Transverse colon (tissue), 4 donors: ENCODE results near the gene TSPOAP1. TPM values are rescaled to one million over a fixed set of nuclear protein-coding genes. Genes with fewer than 3 reads are reported as not detected.

ENCODE experiments used
- DNase-seq: peaks from one replicate; pipeline ENCODE4 v3.0.0-alpha.2; 2019
- H3K27ac ChIP-seq, 4 donors: fragments of 200-600 bp; sonication (generic); 2 replicates each; pipeline ENCODE4 v1.5.1; 2016 to 2018; ENCODE audit warnings: inconsistent platforms in 4 of 4
- H3K27me3 ChIP-seq: fragments of 200-600 bp; sonication (generic); 2 replicates; pipeline ENCODE4 v1.5.1; 2017; ENCODE audit warnings: inconsistent platforms
- H3K36me3 ChIP-seq, 4 donors: fragments of 200-600 bp; sonication (generic); 2 replicates each; pipeline ENCODE4 v1.5.1; 2017 to 2019; ENCODE audit warnings: inconsistent platforms in 4 of 4
- H3K4me1 ChIP-seq, 4 donors: fragments of 200-600 bp; sonication (generic); 2 replicates each; pipeline ENCODE4 v1.5.1; 2017 to 2020; ENCODE audit warnings: inconsistent platforms in 4 of 4
- H3K4me3 ChIP-seq, 4 donors: fragments of 200-600 bp; sonication (generic); 1 replicate in 1 of 4; 2 replicates in 3 of 4; pipeline versions ENCODE4 v1.5.1 to v1.6.1; 2017 to 2019; ENCODE audit warnings: inconsistent platforms in 4 of 4
- H3K9me3 ChIP-seq, 2 donors: fragments of 200-600 bp; sonication (generic); 2 replicates each; pipeline ENCODE4 v1.5.1; 2017 to 2019; ENCODE audit warnings: inconsistent platforms in 2 of 2
- EP300 ChIP-seq: sonication (generic); formaldehyde crosslinking; IDR thresholded peaks from one replicate; pipeline ENCODE4 v1.6.1; 2017; ENCODE audit warnings: antibody characterized with exemption, low read depth
- POLR2A ChIP-seq: fragments of 450-650 bp; IDR thresholded peaks from one replicate; pipeline ENCODE4 v1.6.1; 2016; ENCODE audit warnings: antibody characterized with exemption, mild to moderate bottlenecking, moderate library complexity
- POLR2AphosphoS5 ChIP-seq, 3 donors: sonication (generic); formaldehyde crosslinking; IDR thresholded peaks; one replicate each; pipeline ENCODE4 v1.6.1; 2016; ENCODE audit warnings: antibody characterized with exemption in 3 of 3
- WGBS, 2 donors: methylation state at CpG; one replicate each; pipeline ENCODE4 v1.1.5; 2018; ENCODE audit warnings: low coverage in 1 of 2; 5-methylcytosine and 5-hydroxymethylcytosine counted together
- in situ Hi-C, 4 donors: fragments of 200-750 bp; cut with MboI; loops; one replicate each; pipeline versions ENCODE4 v1.15.0 to v1.15.1; 2017; ENCODE audit warnings: low sequenced_read_pairs in 3 of 4, low pct_ligation_motif_present in 1 of 4, low pct_unique_long_range_greater_than_20kb in 1 of 4
- intact Hi-C: fragments of 100-400 bp; cut with DNase I; formaldehyde crosslinking; loops from one replicate; pipeline ENCODE4 v1.15.1; 2023; ENCODE audit warnings: low total_unique reads
- total RNA-seq, 4 donors: library from RNA; depleted of rRNA; stranded (reverse); fragments of >200 nt; gene quantifications; one replicate each; pipeline ENCODE4 v1.1.0, GENCODE V29; 2016
- TF ChIP-seq, protein P1 (sequence below), 5 experiments: fragments of 200-600 bp in 3 of 5; fragments of 450-650 bp in 2 of 5; sonication (generic) in 3 of 5; IDR thresholded peaks; 1 replicate in 2 of 5; 2 replicates in 3 of 5; pipeline ENCODE4 v1.5.1; 2016 to 2017; ENCODE audit warnings: antibody characterized with exemption in 5 of 5, inconsistent platforms in 3 of 5, mild to moderate bottlenecking in 2 of 5, moderate library complexity in 1 of 5

Gene TSPOAP1
- total RNA-seq, 4 donors from 2014 or later: 4.4 to 21.7 (median 9.4) TPM

DNA sequence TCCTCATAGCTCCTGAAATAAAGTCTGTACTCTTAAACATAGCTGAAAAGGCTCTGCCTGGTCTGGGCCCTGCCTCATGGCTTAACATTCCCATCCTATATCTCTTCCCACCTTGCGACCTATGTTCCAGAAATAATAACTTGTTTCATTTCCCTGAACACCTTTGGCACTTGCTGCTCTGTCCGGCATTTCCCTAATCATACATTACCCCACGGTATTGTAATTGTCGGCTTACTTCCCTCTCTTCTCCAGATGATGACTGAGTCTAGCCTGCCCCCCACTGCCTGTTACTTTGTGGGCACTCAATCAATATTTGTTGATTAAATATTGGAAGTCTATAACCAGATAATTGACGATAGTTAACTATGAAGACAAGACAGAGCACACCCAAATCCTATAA lies 46.7 kb upstream of the TSPOAP1 start:
- intact Hi-C loops: no loop called here
- Histone ChIP-seq H3K4me3 (no peak overlapping the region), H3K36me3 (no peaks in the 10 kb centered on the region), H3K27me3 (no peaks in the 10 kb centered on the region), H3K4me1 (peaks cover 0 to 56% (median 41%) of the 10 kb centered on the region in 4 donors), H3K9me3 (no peaks in the 10 kb centered on the region), H3K27ac (peak overlapping the region; percentile 60 to 75 (median 72))
- DNase-seq: no peak
- 45 to 55% methylated on average over 5 of the region's 5 CpGs for WGBS, 2 donors
- TF ChIP-seq POLR2A (no peak), EP300 (no peak), POLR2AphosphoS5 (IDR thresholded peaks at IDR 0.05) (no peak)
- TF ChIP-seq, protein P1, sequence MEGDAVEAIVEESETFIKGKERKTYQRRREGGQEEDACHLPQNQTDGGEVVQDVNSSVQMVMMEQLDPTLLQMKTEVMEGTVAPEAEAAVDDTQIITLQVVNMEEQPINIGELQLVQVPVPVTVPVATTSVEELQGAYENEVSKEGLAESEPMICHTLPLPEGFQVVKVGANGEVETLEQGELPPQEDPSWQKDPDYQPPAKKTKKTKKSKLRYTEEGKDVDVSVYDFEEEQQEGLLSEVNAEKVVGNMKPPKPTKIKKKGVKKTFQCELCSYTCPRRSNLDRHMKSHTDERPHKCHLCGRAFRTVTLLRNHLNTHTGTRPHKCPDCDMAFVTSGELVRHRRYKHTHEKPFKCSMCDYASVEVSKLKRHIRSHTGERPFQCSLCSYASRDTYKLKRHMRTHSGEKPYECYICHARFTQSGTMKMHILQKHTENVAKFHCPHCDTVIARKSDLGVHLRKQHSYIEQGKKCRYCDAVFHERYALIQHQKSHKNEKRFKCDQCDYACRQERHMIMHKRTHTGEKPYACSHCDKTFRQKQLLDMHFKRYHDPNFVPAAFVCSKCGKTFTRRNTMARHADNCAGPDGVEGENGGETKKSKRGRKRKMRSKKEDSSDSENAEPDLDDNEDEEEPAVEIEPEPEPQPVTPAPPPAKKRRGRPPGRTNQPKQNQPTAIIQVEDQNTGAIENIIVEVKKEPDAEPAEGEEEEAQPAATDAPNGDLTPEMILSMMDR (IDR thresholded peaks at IDR 0.05): no peak
- in situ Hi-C loops: no loop called here

DNA sequence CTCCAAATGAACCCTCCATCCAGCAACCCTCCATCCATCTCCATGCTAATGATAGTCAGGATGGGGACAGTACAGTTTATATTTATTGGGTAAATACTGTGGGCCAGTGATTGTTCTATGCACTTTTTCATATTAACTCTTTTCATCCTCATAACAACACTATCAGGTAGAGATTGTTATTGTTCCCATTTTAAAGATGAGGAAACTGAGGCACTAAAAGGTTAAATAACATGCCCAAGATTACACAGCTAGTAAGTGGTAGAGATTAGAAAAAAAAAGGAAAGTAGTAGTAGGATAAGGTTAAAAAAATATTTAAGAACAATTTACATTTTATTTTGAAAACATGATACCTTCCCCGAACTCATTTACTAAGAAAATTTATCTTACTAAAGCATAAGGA lies 45.3 kb upstream of the TSPOAP1 start:
- Histone ChIP-seq H3K27ac (no peak overlapping the region), H3K9me3 (no peaks in the 10 kb centered on the region), H3K4me3 (no peak overlapping the region), H3K27me3 (no peaks in the 10 kb centered on the region), H3K4me1 (peaks cover 0 to 58% (median 48%) of the 10 kb centered on the region in 4 donors), H3K36me3 (no peaks in the 10 kb centered on the region)
- in situ Hi-C loops: no loop called here
- WGBS, 2 donors: 71 to 84% methylated on average over 1 of the region's 1 CpG
- TF ChIP-seq, protein P1 (IDR thresholded peaks at IDR 0.05): no peak
- TF ChIP-seq POLR2AphosphoS5 (IDR thresholded peaks at IDR 0.05): no peak
- no peak for TF ChIP-seq EP300
- no peak for TF ChIP-seq POLR2A
- intact Hi-C loops: no loop called here
- no peak for DNase-seq

DNA sequence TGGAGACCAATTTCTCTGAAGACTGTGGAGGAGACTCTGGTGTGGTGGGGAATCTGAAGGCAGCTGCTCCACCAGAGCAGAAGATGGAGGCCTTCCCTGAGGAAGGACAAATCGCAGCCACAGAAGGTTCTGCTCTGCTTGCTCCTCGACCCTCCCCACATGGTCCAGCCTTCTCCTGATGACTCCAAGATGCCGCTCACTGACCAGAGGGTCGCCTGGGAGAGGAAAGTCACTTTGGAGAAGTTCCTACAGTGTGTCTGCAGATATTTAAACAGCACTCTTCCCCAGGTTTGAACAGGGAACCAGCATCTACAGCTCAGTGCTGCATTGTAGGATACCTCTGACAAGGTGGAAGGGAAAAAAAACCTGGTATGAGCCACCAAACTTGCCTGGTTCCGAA lies 44.4 kb upstream of the TSPOAP1 start:
- H3K27ac ChIP-seq: peak overlapping the region in 1 of 4 donors; percentile 13
- no peak overlapping the region for H3K4me3 ChIP-seq
- in situ Hi-C loops: no loop called here
- no peaks in the 10 kb centered on the region for H3K27me3 ChIP-seq
- peaks cover 0 to 52% (median 46%) of the 10 kb centered on the region in 4 donors for H3K4me1 ChIP-seq
- WGBS, 2 donors: 60 to 72% methylated on average over 1 to 5 of the region's 5 CpGs
- H3K9me3 ChIP-seq: no peaks in the 10 kb centered on the region
- no peak for TF ChIP-seq POLR2A
- TF ChIP-seq EP300: no peak
- no peak for TF ChIP-seq POLR2AphosphoS5 (IDR thresholded peaks at IDR 0.05)
- TF ChIP-seq, protein P1 (IDR thresholded peaks at IDR 0.05): no peak
- no peaks in the 10 kb centered on the region for H3K36me3 ChIP-seq
- intact Hi-C loops: no loop called here
- no peak for DNase-seq

DNA sequence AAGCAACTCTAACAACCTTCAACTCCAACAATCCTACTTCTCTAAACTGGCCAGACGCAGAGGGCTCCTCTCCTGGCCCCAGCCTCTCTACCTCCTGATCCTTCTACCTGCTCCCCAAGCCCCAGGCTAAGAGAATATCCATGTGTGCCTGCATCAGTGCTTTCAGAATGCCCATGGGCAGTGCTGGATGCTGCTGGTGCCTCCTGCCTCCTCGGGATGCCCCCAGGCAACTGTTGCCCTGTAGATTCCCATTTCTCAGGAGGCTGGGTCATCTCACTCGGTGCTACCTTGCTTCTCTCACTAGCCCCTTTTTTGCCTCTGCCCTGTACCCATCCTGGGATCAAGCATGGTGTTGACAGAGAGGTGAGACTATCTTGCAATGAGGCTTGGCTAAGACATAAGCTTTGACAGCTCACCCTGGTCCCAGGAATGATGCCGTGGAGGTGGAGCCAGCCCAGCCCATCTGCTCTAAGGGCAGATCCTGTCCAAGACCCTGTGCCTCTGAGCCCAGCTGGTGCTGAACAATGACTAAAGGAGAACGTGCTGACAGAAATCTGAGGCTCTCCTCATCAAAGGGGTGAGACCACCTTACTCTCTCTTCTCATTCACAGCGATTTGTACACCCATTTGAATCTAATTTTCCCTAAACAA lies 42.8 kb upstream of the TSPOAP1 start:
- H3K4me1 ChIP-seq: peaks cover 3 to 56% (median 45%) of the 10 kb centered on the region in 4 donors
- H3K9me3 ChIP-seq: no peaks in the 10 kb centered on the region
- in situ Hi-C loops: no loop called here
- intact Hi-C loops: no loop called here
- peak overlapping the region in 3 of 4 donors; percentile 64 to 91 (median 79) for H3K27ac ChIP-seq
- no peaks in the 10 kb centered on the region for H3K27me3 ChIP-seq
- no peaks in the 10 kb centered on the region for H3K36me3 ChIP-seq
- no peak for DNase-seq
- 56% methylated on average over 6 of the region's 6 CpGs; no CpG with 5 or more reads in 1 of the 2 donors for WGBS, 2 donors
- TF ChIP-seq EP300: no peak
- TF ChIP-seq POLR2A: no peak
- no peak overlapping the region for H3K4me3 ChIP-seq
